H1 (cell line): ENCODE data around the gene ENTPD2. TPM values are rescaled to one million over a fixed set of nuclear protein-coding genes. Genes with fewer than 3 reads are reported as not detected.

Experiments used
- CTCF ChIA-PET: fragments of 300-600 bp; sonication (Branson Sonifier 250); formaldehyde crosslinking; loops from one replicate; lab custom pipeline; 2021; ENCODE audit not compliant: partially characterized antibody; lab: Charles Lee
- POLR2A ChIA-PET: fragments of 300-600 bp; sonication (Branson Sonifier 250); formaldehyde crosslinking; loops from one replicate; lab custom pipeline; 2021; ENCODE audit warnings: inconsistent platforms; ENCODE audit not compliant: partially characterized antibody; lab: Charles Lee
- DNase-seq, 2 experiments: peaks; one replicate each; pipeline versions ENCODE4 v3.0.0 to v3.0.0-alpha.2; 2010 to 2022; ENCODE audit warnings: low spot score in 2 of 2, low read depth in 1 of 2, mixed read lengths in 1 of 2
- FAIRE-seq: peaks from 2 replicates; lab custom pipeline; 2011; peaks lifted over from hg19 to GRCh38; lab: Jason Lieb, UNC
- H2AFZ ChIP-seq: 2 replicates; pipeline ENCODE4 v1.8.1; 2012; ENCODE audit warnings: low read length, inconsistent platforms
- H2AK5ac ChIP-seq: 2 replicates; pipeline ENCODE4 v1.6.1; 2013; ENCODE audit warnings: low read depth, low read length
- H2BK120ac ChIP-seq: replicated peaks from 2 replicates; pipeline ENCODE3; 2013; ENCODE audit warnings: low read depth, low read length, inconsistent platforms
- H2BK12ac ChIP-seq: 2 replicates; pipeline ENCODE4 v1.6.1; 2013; ENCODE audit warnings: low read depth, low read length
- H2BK15ac ChIP-seq: 2 replicates; pipeline ENCODE4 v1.6.1; 2013; ENCODE audit warnings: low read length
- H2BK20ac ChIP-seq: 2 replicates; pipeline ENCODE4 v1.6.1; 2013; ENCODE audit warnings: low read length
- H2BK5ac ChIP-seq: 2 replicates; pipeline ENCODE4 v1.6.1; 2013; ENCODE audit warnings: low read depth, low read length
- H3K14ac ChIP-seq: 2 replicates; pipeline ENCODE4 v1.6.1; 2013; ENCODE audit warnings: inconsistent platforms; ENCODE audit not compliant: insufficient read length
- H3K18ac ChIP-seq: 2 replicates; pipeline ENCODE4 v1.6.1; 2013; ENCODE audit warnings: low read length; ENCODE audit errors: extremely low read depth
- H3K23ac ChIP-seq: 2 replicates; pipeline ENCODE4 v1.6.1; 2013; ENCODE audit warnings: inconsistent platforms; ENCODE audit not compliant: insufficient read length
- H3K23me2 ChIP-seq: 2 replicates; pipeline ENCODE4 v1.6.1; 2013; ENCODE audit warnings: low read depth, low read length
- H3K27ac ChIP-seq: 2 replicates; pipeline ENCODE4 v1.6.1; 2011; ENCODE audit warnings: low read depth, low read length, inconsistent platforms
- H3K27me3 ChIP-seq, 4 experiments: replicated peaks in 1 of 4; 1 replicate in 1 of 4; 2 replicates in 3 of 4; pipeline versions ENCODE4 v1.6.1 to v1.8.1; 2011 to 2013; ENCODE audit warnings: low read length in 3 of 4, mild to moderate bottlenecking in 3 of 4, inconsistent platforms in 2 of 4, mixed read lengths in 2 of 4, moderate library complexity in 1 of 4; ENCODE audit not compliant: control insufficient read depth in 3 of 4, insufficient read depth in 3 of 4; ENCODE audit errors: extremely low read depth in 1 of 4
- H3K36me3 ChIP-seq, 4 experiments: 2 replicates each; pipeline versions ENCODE4 v1.6.1 to v1.8.1; 2011 to 2013; ENCODE audit warnings: mild to moderate bottlenecking in 4 of 4, low read length in 3 of 4, moderate library complexity in 2 of 4, control low read depth in 1 of 4, inconsistent platforms in 1 of 4; ENCODE audit not compliant: insufficient read depth in 4 of 4, control insufficient read depth in 2 of 4
- H3K4ac ChIP-seq: replicated peaks from 2 replicates; pipeline ENCODE3; 2013; ENCODE audit warnings: low read length, low read depth, mixed read lengths, inconsistent platforms; ENCODE audit not compliant: insufficient read length
- H3K4me1 ChIP-seq, 4 experiments: replicated peaks in 1 of 4; 1 replicate in 1 of 4; 2 replicates in 3 of 4; pipeline versions ENCODE4 v1.6.1 to v1.8.1; 2011 to 2013; ENCODE audit warnings: low read length in 3 of 4, inconsistent platforms in 2 of 4, mixed read lengths in 1 of 4; ENCODE audit not compliant: insufficient read depth in 4 of 4, control insufficient read depth in 3 of 4
- H3K4me2 ChIP-seq, 2 experiments: 2 replicates each; pipeline versions ENCODE4 v1.6.1 to v1.8.1; 2011 to 2013; ENCODE audit warnings: low read depth in 2 of 2, low read length in 2 of 2, control low read depth in 1 of 2, inconsistent platforms in 1 of 2, mild to moderate bottlenecking in 1 of 2; ENCODE audit not compliant: insufficient read depth in 1 of 2
- H3K4me3 ChIP-seq, 4 experiments: fragments of 200-600, 300-600 bp in 1 of 4; sonication (generic), shearing (Covaris generic), sonication (Bioruptor Twin) in 1 of 4; 2 replicates each; pipeline versions ENCODE4 v1.5.1 to v1.8.1; 2011 to 2016; ENCODE audit warnings: low read length in 4 of 4, low read depth in 3 of 4, control low read depth in 2 of 4, inconsistent platforms in 2 of 4, mild to moderate bottlenecking in 2 of 4, mixed read lengths in 1 of 4, moderate library complexity in 1 of 4; ENCODE audit not compliant: insufficient read depth in 2 of 4; ENCODE audit errors: extremely low read depth in 1 of 4
- H3K56ac ChIP-seq: replicated peaks from 2 replicates; pipeline ENCODE3; 2013; ENCODE audit warnings: low read depth, mild to moderate bottlenecking, mixed read lengths, low read length, inconsistent platforms; ENCODE audit not compliant: insufficient read length
- H3K79me1 ChIP-seq: 2 replicates; pipeline ENCODE4 v1.6.1; 2013; ENCODE audit warnings: low read depth, low read length, control low read depth
- H3K79me2 ChIP-seq, 2 experiments: 2 replicates each; pipeline versions ENCODE4 v1.6.1 to v1.8.1; 2012 to 2013; ENCODE audit warnings: low read length in 2 of 2, mild to moderate bottlenecking in 2 of 2, inconsistent platforms in 1 of 2; ENCODE audit not compliant: insufficient read depth in 2 of 2, control insufficient read depth in 1 of 2
- H3K9ac ChIP-seq, 4 experiments: replicated peaks in 1 of 4; 1 replicate in 1 of 4; 2 replicates in 3 of 4; pipeline versions ENCODE4 v1.6.1 to v1.8.1; 2011 to 2013; ENCODE audit warnings: low read depth in 3 of 4, low read length in 3 of 4, control low read depth in 2 of 4, mild to moderate bottlenecking in 2 of 4, moderate library complexity in 2 of 4, inconsistent platforms in 1 of 4; ENCODE audit errors: extremely low read depth in 1 of 4
- H3K9me3 ChIP-seq, 2 experiments: 2 replicates each; pipeline versions ENCODE4 v1.6.1 to v1.8.1; 2012 to 2013; ENCODE audit warnings: mild to moderate bottlenecking in 2 of 2, moderate library complexity in 2 of 2, control low read depth in 1 of 2, inconsistent platforms in 1 of 2, low read depth in 1 of 2, low read length in 1 of 2, mixed read lengths in 1 of 2; ENCODE audit not compliant: insufficient read depth in 2 of 2
- H4K20me1 ChIP-seq, 2 experiments: replicated peaks in 1 of 2; 2 replicates each; pipeline versions ENCODE3 to v1.8.1; 2011 to 2013; ENCODE audit warnings: inconsistent platforms in 2 of 2, low read length in 2 of 2, mild to moderate bottlenecking in 1 of 2; ENCODE audit not compliant: insufficient read depth in 2 of 2, control insufficient read depth in 1 of 2
- H4K5ac ChIP-seq: 2 replicates; pipeline ENCODE4 v1.6.1; 2013; ENCODE audit warnings: low read length, low read depth, mixed read lengths, inconsistent platforms; ENCODE audit not compliant: insufficient read length
- H4K8ac ChIP-seq: 2 replicates; pipeline ENCODE4 v1.8.0; 2013; ENCODE audit warnings: mild to moderate bottlenecking, moderate library complexity, low read length, inconsistent platforms; ENCODE audit not compliant: insufficient read depth; ENCODE audit errors: extremely low read depth
- H4K91ac ChIP-seq: replicated peaks from 2 replicates; pipeline ENCODE3; 2013; ENCODE audit warnings: low read length, mixed read lengths, inconsistent platforms; ENCODE audit not compliant: insufficient read length
- CREB1 ChIP-seq: IDR thresholded peaks from 2 replicates; pipeline ENCODE4 v1.6.1; 2012; ENCODE audit warnings: inconsistent platforms
- JUN ChIP-seq: IDR thresholded peaks from 2 replicates; pipeline ENCODE4 v1.6.1; 2011; ENCODE audit warnings: low read depth, mild to moderate bottlenecking, improper control_type of control experiment, low read length
- KDM1A ChIP-seq: fragments of 200-600, 300-600 bp; sonication (generic); IDR thresholded peaks from 2 replicates; pipeline ENCODE4 v1.7.1; 2016; ENCODE audit warnings: mild to moderate bottlenecking, low read length, borderline replicate concordance
- NRF1 ChIP-seq: IDR thresholded peaks from 2 replicates; pipeline ENCODE4 v1.6.1; 2011; ENCODE audit warnings: mild to moderate bottlenecking, low read depth, low read length, improper control_type of control experiment
- POU5F1 ChIP-seq: IDR thresholded peaks from 2 replicates; pipeline ENCODE4 v1.6.1; 2011; ENCODE audit warnings: low read depth, mild to moderate bottlenecking, low read length, moderate library complexity
- SAP30 ChIP-seq: fragments of 300-600 bp; sonication (generic); IDR thresholded peaks from 2 replicates; pipeline ENCODE4 v1.7.1; 2012; ENCODE audit warnings: low read length, moderate library complexity, mild to moderate bottlenecking, inconsistent platforms; ENCODE audit not compliant: insufficient read depth, insufficient replicate concordance
- SP1 ChIP-seq: IDR thresholded peaks from 2 replicates; pipeline ENCODE4 v1.6.1; 2011; ENCODE audit warnings: low read depth, low read length
- TAF7 ChIP-seq: optimal IDR thresholded peaks from 2 replicates; pipeline ENCODE3; 2011; ENCODE audit warnings: low read depth, mild to moderate bottlenecking, inconsistent platforms, low read length, moderate library complexity, borderline replicate concordance
- TCF12 ChIP-seq: IDR thresholded peaks from 2 replicates; pipeline ENCODE4 v1.6.1; 2011; ENCODE audit warnings: low read depth, mild to moderate bottlenecking, low read length
- TEAD4 ChIP-seq: IDR thresholded peaks from 2 replicates; pipeline ENCODE4 v1.6.1; 2012; ENCODE audit warnings: low read depth, low read length, inconsistent platforms, mixed read lengths
- WGBS, 2 experiments: shearing (Covaris generic) in 1 of 2; methylation state at CpG; one replicate each; pipeline versions ENCODE4 v1.1.6 to v1.1.7; 2013 to 2015; ENCODE audit warnings: low lambda C conversion rate in 2 of 2, mixed read lengths in 2 of 2, inconsistent platforms in 1 of 2, low coverage in 1 of 2, missing lambda C conversion rate in 1 of 2; ENCODE audit not compliant: insufficient replicate concordance in 2 of 2, insufficient coverage in 1 of 2, insufficient read length in 1 of 2; ENCODE audit errors: extremely low coverage in 1 of 2, missing lambda C conversion rate in 1 of 2; 5-methylcytosine and 5-hydroxymethylcytosine counted together
- polyA plus RNA-seq, 7 experiments: library from polyadenylated mRNA; depleted of rRNA in 3 of 7; stranded (reverse) in 5 of 7; unstranded in 2 of 7; fragments of >200 nt in 5 of 7; fragments of 200-250 nt in 2 of 7; gene quantifications; 1 replicate in 5 of 7; 2 replicates in 1 of 7; 4 replicates in 1 of 7; pipeline versions ENCODE4 v1.2.1 to v1.2.3, GENCODE V29; 2011 to 2013; ENCODE audit warnings: missing spikeins in 2 of 7, mixed read lengths in 2 of 7
- total RNA-seq: library from RNA; stranded (reverse); fragmentation: NEBNext Ultra II Directional; extraction: Animal tissue kit (Norgen Biotek cat#: 25700); gene quantifications from 2 replicates; pipeline ENCODE4 v1.2.1, GENCODE V29; 2021
- TF ChIP-seq, protein P1 (sequence below): IDR thresholded peaks from 2 replicates; pipeline ENCODE4 v1.6.1; 2011; ENCODE audit warnings: low read depth, mild to moderate bottlenecking, low read length; ENCODE audit not compliant: insufficient read depth

Gene ENTPD2
- total and polyA plus RNA-seq, 2 of the 8 experiments (the other 6 are each of a cell fraction or from before 2014, with no cell fraction given), result 0.65 to 3.8 TPM

- H3K79me1 ChIP-seq, result peaks cover 4% of the 10 kb centered on the region
- no peak overlapping the region for H2BK5ac ChIP-seq
- H3K79me2 ChIP-seq, result peaks cover 0 to 4% of the 10 kb centered on the region in 2 experiments; a peak in 1 of 4 replicates
- peaks cover 5 to 12% of the 10 kb centered on the region in 2 experiments for H4K20me1 ChIP-seq
- H2AK5ac ChIP-seq, result no peak overlapping the region
- no peak overlapping the region for H3K14ac ChIP-seq
- FAIRE-seq, result no peak
- H3K4ac ChIP-seq, result no peak overlapping the region
- no peak overlapping the region for H3K9ac ChIP-seq
- CTCF ChIA-PET, result interaction anchor here (0.6 to 2.0 kb wide), 7 partner anchors 11 to 150 kb away, joined by 3 to 13 read pairs (median 3); partner anchors contain the start of gene ABCA2
- peaks cover under 1 to 2% (median 2%) of the 10 kb centered on the region in 4 experiments; a peak in 5 of 7 replicates for H3K4me1 ChIP-seq
- H3K27me3 ChIP-seq, result peaks cover under 1 to 7% (median 4%) of the 10 kb centered on the region in 4 experiments; a peak in 6 of 7 replicates
- no peak overlapping the region for H2AFZ ChIP-seq
- no peak overlapping the region for H3K4me3 ChIP-seq
- no peaks in the 10 kb centered on the region for H3K9me3 ChIP-seq
- H2BK120ac ChIP-seq, result no peak overlapping the region
- H3K18ac ChIP-seq, result no peak overlapping the region
- no peaks in the 10 kb centered on the region for H3K23me2 ChIP-seq
- no peak overlapping the region for H2BK12ac ChIP-seq
- 85% methylated on average over 22 of the region's 32 CpGs; no CpG with 5 or more reads in 1 of the 2 experiments for WGBS, 2 experiments
- no peak overlapping the region for H3K27ac ChIP-seq
- TF ChIP-seq TAF7 (no peak), TCF12 (no peak), POU5F1 (no peak), SAP30 (no peak), JUN (no peak), SP1 (no peak), TEAD4 (no peak), NRF1 (no peak), KDM1A (no peak), CREB1 (no peak)
- TF ChIP-seq, protein P1, sequence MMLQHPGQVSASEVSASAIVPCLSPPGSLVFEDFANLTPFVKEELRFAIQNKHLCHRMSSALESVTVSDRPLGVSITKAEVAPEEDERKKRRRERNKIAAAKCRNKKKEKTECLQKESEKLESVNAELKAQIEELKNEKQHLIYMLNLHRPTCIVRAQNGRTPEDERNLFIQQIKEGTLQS, result no peak
- TF ChIP-seq, all 59 proteins: peak for 0
- Histone ChIP-seq H4K91ac (no peak overlapping the region), H3K56ac (no peak overlapping the region), H3K4me2 (no peak overlapping the region), H4K5ac (no peak overlapping the region), H3K36me3 (peaks cover 0 to 3% (median 0%) of the 10 kb centered on the region in 4 experiments; a peak in 1 of 8 replicates), H4K8ac (no peak overlapping the region), H3K23ac (no peak overlapping the region), H2BK20ac (no peak overlapping the region), H2BK15ac (no peak overlapping the region)
- POLR2A ChIA-PET, result no interaction called here
- DNase-seq, result no peak
Observed at GRCh38 chr9:137039611-137040366, 14.1 kb downstream of the ENTPD2 start.
